ENCODE data around the gene MXD3.

MXD3 gene

DNA sequence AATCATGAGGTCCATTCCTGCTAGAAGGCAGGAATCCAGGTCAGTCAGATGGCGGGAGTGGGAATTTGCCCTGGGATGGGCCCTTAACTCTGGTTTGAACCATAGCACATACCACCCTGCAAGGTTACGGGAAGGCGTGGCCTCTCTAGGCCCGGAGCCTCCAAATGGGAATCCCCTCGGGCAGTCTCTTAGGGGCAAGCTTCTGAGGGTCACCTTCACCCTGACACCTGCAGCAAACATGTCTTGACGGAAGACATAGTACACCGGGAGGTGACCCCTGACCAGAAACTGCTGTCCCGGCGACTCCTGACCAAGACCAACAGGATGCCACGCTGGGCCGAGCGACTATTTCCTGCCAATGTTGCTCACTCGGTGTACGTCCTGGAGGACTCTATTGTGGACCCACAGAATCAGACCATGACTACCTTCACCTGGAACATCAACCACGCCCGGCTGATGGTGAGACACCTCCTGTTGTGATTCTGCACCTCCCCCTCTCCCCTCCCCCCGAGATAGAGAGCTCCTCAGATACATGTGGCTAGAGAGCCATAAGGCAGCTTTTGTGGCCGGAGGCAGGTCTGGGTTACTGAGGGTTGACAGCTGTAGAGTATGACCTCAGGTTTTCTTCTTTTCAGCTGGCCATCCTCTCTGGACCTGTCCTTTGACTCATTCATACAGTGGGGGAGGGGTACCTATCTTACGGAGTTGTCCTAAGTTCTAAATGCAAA lies 7.1 kb downstream of the MXD3 start:
- DNase-seq (ENCODE audit: low read depth in 4 of 4, low spot score in 1 of 4): no peak

DNA sequence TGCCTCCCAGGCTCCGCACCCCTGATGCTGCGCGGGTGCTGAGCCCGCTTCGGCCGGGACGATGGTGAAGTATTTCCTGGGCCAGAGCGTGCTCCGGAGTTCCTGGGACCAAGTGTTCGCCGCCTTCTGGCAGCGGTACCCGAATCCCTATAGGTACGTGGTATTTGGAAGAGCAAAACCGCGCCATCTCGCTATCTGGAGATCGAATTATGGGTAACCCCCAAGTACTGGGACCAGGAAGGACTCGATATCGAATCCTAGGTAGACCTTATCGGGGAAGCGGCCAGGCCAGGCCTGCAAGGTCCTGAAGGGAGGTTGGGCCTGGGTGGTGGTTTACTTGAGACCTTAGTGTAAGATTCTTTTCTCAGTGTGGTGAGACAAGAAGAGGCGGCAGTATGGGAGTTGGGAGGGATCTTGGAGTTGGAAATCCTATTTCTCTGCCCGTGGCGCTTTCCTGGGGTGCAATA lies 7.7 kb downstream of the MXD3 start:
- no peak for DNase-seq (ENCODE audit: low read depth in 4 of 4, low spot score in 1 of 4)

DNA sequence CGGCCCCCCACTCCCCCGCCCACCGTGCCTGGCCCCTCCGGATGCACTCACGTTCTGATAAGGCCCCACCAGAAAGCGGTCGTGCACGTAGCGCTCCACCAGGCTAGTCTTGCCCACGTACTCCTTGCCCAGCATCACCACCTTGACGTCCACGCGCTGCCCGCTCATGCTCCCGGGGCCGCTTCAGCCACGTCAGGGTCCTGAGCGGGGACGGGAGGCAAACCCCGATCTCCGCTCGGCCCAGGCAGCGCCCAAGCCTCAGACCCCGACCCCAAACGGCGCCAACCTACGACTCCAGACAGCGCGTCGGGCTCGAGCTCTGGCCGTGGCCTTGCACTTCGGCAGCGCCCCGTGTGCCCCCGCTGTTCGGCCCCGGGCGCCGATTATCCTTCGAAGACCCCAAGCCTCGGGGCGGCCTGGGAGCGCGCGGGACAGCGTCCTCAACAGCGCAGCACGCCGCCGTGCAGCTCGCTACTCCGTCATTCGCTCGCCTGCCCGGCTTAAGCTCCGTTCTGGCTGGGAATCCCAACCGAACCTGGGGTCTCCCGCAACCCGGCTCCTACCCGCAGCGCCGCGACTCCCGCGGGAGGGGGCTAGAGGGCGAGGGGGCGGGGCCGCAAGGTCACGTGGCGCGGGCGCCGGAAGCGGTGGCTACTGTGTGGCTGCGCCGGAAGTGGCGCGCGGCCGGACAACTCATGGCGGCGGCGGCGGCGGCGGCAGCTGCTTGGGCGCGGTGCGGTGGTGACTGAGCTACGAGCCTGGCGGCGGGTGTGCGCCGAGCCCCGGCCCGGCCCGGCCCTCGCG lies 8.4 kb downstream of the MXD3 start, which contains the start of the genes PRELID1 and RAB24:
Gene PRELID1 (plus strand): TSS at position 679 of the 804 bp plus-strand sequence. CDS start 187 bp downstream, outside the sequence.
Gene RAB24 (minus strand): TSS at position 599 of the 804 bp plus-strand sequence. CDS start 431 bp downstream, at position 168.
- peak; percentile 76 to 88 (median 84) for DNase-seq (ENCODE audit: low read depth in 4 of 4, low spot score in 1 of 4)

DNA sequence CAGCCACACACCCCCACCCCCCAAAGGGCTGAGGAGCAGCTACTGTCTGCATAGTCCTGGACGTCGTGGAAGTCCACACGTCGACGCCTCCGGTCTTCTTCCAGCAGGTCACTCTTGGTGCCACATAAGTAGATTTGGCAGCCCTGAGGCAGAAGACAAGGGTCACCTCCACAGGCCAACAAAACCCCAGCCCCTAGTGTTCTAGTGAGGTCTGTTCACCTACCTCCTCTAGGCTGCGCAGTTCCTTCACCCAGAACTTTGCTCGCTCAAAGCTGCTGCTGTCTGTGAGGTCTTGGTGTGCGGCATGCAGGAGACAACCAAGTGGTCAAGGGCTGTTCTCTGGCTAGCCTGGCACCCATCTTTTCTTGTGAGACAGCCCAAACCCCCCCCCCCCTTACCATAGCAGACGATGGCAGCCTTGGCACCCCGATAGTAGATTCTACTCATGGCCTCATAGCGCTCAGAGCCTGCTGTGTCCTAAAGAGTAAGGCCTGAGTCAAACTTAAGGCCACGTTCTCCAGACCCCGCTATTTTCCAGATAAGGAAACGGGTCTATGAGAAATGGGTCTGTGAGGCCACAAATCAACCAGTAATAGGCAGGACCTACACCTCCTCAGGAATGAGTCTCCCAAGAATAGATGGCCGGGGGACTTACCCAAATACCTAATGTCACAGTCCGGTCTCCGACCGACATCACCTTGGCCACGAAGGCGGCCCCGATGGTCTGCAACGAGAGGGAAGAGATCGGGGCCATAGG lies 9.2 kb downstream of the MXD3 start:
- DNase-seq (ENCODE audit: low read depth in 4 of 4, low spot score in 1 of 4): no peak

DNA sequence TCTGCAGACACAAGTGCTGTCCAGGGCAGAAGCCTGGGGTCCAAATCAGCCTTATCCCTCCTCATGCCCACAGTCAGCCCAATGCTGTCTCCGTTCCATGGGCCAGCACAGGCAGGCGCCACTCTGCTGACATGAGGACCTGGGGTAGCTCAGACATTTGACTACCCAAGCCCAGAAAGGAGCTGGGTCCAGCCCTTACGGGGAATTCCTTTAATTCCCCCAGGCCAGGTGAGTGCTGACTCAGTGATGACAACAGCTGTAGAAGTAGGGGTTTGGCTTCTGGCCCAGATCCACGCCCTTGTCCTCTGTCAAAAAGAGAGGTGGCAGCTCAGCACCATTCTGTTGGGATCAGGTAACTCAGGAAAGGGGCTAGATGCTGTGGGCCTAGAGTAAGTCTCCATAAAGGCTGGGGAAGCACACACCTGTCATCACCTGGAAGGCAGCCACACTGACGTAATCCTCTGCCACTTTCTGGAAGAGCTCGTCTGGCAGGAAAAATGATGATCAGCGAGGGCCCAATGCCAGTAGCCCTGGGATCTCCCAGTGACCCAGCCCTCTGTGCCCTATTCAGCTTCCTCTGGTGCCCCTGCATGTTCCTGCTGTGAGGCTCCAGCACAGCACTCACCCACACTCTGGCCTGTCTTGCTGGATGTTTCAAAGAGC lies 10.1 kb downstream of the MXD3 start:
- DNase-seq (ENCODE audit: low read depth in 4 of 4, low spot score in 1 of 4): no peak

DNA sequence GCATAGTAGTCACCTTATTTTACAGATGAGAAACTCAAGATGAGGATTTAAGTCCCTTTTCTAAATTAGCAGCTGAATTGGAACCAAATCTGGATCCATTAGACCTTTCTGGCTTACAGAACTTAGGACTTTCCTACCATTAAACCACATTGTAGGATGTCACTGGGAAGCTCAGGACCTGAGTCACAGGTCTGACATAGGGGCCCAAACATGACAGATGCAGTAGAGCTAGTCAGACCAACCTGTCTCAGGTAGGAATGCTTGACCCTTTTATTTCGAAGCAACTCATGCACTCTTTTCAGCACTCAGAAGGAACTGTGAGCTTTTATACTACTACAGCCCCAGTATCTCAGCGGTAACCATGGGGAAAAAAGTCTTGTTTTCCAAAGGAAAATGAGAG lies 10.7 kb downstream of the MXD3 start:
- DNase-seq (ENCODE audit: low read depth in 4 of 4, low spot score in 1 of 4): no peak

DNA sequence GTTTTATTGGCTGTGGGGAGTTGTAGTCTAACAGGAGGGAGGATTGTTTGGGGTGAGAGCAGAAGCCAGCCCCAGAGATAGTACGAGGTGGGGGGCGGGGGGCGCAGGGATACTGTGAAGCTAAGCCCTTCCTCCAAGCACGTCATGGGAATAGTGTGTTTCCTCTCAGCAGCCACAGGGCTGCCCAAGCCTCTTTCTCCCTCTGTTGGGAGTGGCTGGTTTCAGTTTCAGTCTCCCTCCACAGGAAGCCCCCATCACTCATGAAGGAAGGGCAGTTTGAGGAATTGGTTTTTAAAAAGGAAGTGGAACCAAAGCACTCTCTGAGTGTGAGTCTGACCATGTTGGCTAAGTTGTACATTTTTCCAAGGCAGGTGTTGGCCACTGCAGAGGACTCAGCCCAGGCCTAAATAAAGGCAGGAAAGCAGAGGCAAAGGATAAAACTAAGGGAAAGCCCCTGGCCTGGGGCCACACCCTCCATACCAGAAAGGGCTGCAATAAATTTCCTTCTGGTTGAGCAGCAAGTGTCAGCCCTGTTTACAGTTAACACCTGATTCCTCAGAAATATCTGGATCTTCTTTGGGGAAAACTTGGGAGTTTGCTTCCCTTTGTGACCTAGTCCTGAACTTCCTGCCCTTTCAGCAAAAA lies 11.3 kb downstream of the MXD3 start:
- DNase-seq (ENCODE audit: low read depth in 4 of 4, low spot score in 1 of 4): no peak

DNA sequence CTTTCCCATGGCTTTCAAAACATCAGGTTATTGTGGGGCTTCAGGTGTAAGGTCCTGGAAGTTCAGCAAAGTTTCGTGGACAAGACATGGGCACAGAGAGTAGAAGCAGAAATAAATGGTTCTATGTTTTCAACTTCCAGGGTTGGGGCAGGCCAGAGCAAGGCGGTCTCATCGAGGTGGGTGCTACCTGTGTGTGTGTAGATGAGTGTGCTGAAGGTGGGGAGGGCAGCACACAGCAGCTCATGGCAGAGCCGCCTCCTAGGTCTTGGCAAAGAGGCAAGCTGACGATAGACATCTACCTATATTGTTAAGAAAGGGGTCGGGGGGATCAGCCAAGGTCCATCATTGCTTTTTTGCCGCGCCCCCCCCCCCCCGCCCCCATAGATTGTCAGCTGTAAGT lies 12.0 kb downstream of the MXD3 start:
- DNase-seq (ENCODE audit: low read depth in 4 of 4, low spot score in 1 of 4): no peak

DNA sequence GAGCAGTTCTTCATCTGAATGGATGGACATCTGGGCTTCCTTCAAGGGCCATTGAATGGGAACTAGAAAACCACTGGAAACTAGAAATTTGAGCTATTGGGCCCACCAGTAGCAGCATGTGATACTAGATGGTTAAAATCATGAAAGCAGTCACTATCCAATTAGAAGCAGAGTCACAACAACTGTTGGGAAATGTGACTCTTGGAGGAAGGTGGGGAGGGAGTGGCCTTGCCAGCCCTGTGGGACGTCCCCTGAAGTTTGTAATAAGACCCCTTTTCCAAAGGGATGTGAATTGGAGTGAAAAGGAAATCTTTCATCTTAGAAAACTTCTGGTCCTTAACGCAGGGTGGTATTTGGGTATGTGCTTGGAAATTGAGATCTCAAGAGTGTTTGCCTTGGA lies 13.8 kb downstream of the MXD3 start:
- DNase-seq (ENCODE audit: low read depth in 4 of 4, low spot score in 1 of 4): no peak

DNA sequence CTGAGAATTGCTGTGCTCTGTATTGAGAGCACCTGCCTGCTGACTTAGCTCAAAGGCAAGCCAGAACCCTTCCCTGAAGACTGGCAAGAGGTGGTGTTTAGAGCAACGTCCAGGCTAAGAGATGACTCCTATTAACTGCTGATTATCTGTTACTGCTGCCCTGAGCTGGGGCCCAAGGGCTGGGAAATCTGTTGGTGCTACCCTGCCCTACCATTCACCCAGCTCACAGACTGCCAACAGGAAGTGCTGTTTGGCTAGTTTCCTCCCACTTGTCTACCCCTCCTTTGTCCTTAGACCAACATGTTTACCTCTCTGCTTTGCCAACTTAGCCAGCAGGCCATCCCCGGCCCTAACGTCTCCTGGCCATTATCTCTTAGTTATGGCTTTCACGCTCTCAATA lies 15.1 kb downstream of the MXD3 start:
- DNase-seq (ENCODE audit: low read depth in 4 of 4, low spot score in 1 of 4): no peak

DNA sequence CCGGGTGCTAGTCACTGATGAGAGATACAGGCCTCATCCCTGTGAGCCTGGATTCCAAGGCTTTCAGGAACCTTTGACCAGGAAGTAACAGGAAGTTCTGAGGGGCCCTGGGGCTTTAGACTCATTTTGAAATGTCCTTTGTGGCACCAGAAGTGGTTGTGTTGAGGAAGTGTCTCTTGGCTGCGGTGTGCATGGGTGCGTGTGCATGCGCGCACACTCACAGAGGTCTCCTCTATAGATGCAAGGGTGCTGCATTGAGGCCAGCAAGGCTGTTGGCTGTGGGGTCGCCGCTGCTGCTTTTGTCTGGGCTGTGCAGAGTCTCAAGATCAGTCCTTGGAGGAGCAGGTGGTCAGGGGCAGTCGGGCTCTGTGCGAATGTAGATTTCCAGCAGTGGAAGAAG lies 15.8 kb downstream of the MXD3 start:
- no peak for DNase-seq (ENCODE audit: low read depth in 4 of 4, low spot score in 1 of 4)

DNA sequence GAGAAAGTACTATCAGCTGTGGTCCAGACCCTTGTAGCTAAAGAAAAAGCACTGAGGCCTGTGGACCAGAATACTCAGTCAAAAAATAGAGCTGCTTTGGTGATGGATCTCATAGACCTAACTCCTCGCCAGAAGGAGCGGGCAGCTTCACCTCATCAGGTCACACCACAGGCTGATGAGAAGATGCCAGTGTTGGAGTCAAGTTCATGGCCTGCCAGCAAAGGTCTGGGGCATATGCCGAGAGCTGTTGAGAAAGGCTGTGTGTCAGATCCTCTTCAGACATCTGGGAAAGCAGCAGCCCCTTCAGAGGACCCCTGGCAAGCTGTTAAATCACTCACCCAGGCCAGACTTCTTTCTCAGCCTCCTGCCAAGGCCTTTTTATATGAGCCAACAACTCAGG lies 17.1 kb downstream of the MXD3 start:
- no peak for DNase-seq (ENCODE audit: low read depth in 4 of 4, low spot score in 1 of 4)

DNA sequence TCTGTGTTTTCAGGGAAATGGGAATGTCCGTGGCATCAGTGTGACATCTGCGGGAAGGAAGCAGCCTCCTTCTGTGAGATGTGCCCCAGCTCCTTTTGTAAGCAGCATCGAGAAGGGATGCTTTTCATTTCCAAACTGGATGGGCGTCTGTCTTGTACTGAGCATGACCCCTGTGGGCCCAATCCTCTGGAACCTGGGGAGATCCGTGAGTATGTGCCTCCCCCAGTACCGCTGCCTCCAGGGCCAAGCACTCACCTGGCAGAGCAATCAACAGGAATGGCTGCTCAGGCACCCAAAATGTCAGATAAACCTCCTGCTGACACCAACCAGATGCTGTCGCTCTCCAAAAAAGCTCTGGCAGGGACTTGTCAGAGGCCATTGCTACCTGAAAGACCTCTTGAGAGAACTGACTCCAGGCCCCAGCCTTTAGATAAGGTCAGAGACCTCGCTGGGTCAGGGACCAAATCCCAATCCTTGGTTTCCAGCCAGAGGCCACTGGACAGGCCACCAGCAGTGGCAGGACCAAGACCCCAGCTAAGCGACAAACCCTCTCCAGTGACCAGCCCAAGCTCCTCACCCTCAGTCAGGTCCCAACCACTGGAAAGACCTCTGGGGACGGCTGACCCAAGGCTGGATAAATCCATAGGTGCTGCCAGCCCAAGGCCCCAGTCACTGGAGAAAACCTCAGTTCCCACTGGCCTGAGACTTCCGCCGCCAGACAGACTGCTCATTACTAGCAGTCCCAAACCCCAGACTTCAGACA lies 17.7 kb downstream of the MXD3 start:
- no peak for DNase-seq (ENCODE audit: low read depth in 4 of 4, low spot score in 1 of 4)

DNA sequence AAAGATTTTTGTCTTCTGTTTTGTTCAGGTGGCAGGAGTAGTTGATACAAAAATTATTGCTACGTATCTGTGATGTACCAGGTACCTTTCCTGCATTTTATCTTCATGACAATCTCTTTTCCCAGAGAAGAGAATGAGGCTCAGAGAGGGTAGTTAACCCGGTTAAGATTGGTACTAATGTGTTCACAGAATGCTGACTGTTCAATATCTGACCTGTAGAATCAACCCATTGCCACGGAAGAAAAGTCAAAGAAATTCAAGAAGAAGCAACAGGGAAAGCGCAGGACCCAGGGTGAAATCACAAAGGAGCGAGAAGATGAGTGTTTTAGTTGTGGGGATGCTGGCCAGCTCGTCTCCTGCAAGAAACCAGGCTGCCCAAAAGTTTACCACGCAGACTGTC lies 20.0 kb downstream of the MXD3 start:
- no peak for DNase-seq (ENCODE audit: low read depth in 4 of 4, low spot score in 1 of 4)

DNA sequence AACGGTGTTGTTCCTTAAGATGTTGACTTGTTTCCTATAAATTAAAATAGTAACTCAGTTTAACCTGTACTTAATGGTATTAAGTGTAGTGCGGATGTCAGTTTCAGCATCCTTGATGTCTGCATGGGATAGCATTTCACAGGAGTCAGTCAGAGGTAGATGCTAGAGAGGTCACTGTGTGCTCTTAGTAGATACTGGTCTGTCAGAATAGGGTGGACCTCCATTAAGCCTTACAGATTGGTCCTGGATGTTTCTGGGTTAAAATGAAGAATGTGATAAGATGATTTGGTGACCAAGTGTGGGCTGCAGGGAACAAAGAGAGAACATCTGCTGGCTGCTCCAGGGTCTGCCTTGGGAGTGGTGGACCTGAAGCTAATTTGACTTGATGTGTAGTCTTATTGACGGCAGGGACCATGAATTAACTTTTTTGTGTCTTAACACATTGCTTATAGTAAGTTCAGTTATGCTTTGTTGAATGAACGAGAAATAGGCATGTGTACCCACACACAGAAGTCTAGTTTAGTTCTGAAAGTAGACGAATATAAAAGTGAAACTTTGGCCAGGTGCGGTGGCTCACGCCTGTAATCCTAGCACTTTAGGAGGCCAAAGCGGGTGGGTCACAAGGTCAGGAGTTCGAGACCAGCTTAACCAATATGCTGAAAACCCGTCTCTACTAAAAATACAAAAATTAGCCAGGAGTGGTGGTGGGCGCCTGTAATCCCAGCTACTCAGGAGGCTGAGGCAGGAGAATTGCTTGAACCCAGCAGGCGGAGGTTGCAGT lies 20.7 kb downstream of the MXD3 start:
- no peak for DNase-seq (ENCODE audit: low read depth in 4 of 4, low spot score in 1 of 4)

DNA sequence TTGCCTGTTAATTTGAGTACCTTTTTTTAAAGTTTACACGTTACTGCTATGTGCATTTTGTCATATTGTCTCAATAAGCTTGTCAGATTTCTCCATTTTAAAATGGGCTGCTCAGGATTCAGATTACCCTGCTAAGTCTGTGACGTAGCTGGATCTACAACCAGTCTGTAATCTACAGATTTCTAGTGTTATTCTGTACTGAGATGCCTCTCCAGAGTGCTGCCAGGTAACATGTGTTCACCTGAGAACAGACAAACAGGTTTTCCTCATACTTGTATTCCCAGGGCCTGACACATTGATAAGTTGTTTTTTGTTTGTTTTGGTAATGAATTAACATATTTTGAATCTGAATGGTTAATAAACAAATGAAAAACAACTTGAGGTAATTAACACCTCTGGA lies 23.5 kb downstream of the MXD3 start:
- DNase-seq (ENCODE audit: low read depth in 4 of 4, low spot score in 1 of 4): no peak

DNA sequence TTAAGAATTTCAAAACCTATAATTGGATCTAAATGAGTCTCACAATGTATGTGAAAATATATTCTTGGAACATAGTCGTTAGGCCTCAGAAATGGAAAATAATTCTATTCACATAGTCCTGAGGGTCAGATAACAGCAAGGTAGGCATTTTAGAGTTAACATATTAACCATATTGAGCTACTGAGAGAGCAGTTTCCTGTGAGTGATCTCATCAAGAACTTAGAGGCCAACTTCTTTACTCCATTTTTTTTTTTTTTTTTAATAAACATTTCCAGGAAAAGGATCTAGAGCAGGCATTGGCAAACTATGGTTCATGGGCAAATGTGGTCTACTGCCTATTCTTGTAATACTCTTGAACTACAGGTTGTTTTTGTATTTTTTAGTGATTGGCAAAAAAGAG lies 34.8 kb downstream of the MXD3 start:
- no peak for DNase-seq (ENCODE audit: low read depth in 4 of 4, low spot score in 1 of 4)

DNA sequence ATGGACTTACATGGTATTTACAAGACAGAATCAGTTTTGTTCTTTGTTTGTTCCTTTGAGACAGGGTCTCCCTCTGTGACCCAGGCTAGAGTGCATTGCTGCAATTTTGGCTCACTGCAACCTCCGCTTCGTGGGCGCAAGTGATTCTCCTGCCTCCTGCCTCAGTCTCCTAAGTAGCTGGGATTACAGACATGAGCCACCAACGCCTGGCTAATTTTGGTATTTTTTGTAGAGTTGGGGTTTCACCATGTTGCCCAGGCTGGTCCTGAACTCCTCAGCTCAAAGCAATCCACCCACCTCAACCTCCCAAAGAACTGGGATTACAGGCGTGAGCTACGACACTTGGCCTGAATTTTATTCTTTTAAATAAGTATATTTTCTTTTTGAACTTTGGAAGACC lies 35.8 kb downstream of the MXD3 start:
- no peak for DNase-seq (ENCODE audit: low read depth in 4 of 4, low spot score in 1 of 4)

DNA sequence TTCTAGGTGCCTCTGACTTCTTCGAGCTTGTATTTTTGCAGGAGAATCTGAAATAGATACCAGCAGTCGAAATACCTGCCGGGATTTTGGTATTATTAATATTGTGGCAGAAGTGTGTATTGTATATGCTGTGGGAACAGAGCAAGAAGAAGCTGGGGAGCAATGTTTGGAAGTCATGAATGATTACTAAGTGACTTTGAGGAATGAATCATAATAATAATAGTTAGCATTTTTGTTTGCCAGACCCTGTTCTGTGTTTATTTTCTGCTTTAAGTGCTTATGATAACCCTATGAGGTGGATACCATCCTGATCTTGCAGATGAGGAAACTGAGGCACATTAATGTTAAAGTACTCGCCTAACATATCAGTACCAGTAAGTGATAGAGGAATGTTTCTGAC lies 40.6 kb downstream of the MXD3 start:
- DNase-seq (ENCODE audit: low read depth in 4 of 4, low spot score in 1 of 4): no peak
